ENCODE data around the gene OLFM3. TPM values are rescaled to one million over a fixed set of nuclear protein-coding genes. Genes with fewer than 3 reads are reported as not detected.

OLFM3 gene
- total RNA-seq: 0.49 TPM

GRCh38 chr1:101996825-101997465 lies at the start of gene OLFM3:
Gene OLFM3 (minus strand): TSS chr1:101996926.
- H3K4me3 ChIP-seq: no peak within 1 kb of the TSS
- intact Hi-C loops (cut with DNase I): no loop called here
- no peaks in the 10 kb centered on the region for H3K36me3 ChIP-seq
- no peaks in the 10 kb centered on the region for H3K9me3 ChIP-seq
- no peak within 1 kb of the TSS for H3K27ac ChIP-seq
- H3K27me3 ChIP-seq: no peaks in the 10 kb centered on the region
- no peak for TF ChIP-seq POLR2A (IDR thresholded peaks at IDR 0.05)
- no peak for TF ChIP-seq CTCF (IDR thresholded peaks at IDR 0.05)
- DNase-seq (ENCODE audit: extremely low spot score in 2 of 2): no peak
- no peaks in the 10 kb centered on the region for H3K4me1 ChIP-seq

- no peaks in the 10 kb centered on the region for H3K36me3 ChIP-seq
- TF ChIP-seq POLR2A (IDR thresholded peaks at IDR 0.05): no peak
- TF ChIP-seq CTCF (IDR thresholded peaks at IDR 0.05): no peak
- TF ChIP-seq POLR2AphosphoS5 (IDR thresholded peaks at IDR 0.05; ENCODE audit: insufficient read depth in 1 of 2, low read depth in 1 of 2): no peak
- DNase-seq (ENCODE audit: extremely low spot score in 2 of 2): no peak
- H3K27ac ChIP-seq: no peak overlapping the region
- no peak overlapping the region for H3K4me3 ChIP-seq
- intact Hi-C loops (cut with DNase I): no loop called here
- no peaks in the 10 kb centered on the region for H3K27me3 ChIP-seq
- no peaks in the 10 kb centered on the region for H3K4me1 ChIP-seq
- H3K9me3 ChIP-seq: no peaks in the 10 kb centered on the region
Observed at GRCh38 chr1:102045752-102046151, 49.0 kb upstream of the OLFM3 start.

- Histone ChIP-seq H3K4me1 (no peaks in the 10 kb centered on the region), H3K4me3 (no peak overlapping the region), H3K27me3 (no peaks in the 10 kb centered on the region), H3K9me3 (no peaks in the 10 kb centered on the region), H3K36me3 (no peaks in the 10 kb centered on the region), H3K27ac (no peak overlapping the region)
- intact Hi-C loops (cut with DNase I): no loop called here
- no peak for TF ChIP-seq CTCF (IDR thresholded peaks at IDR 0.05)
- TF ChIP-seq POLR2AphosphoS5 (IDR thresholded peaks at IDR 0.05; ENCODE audit: insufficient read depth in 1 of 2, low read depth in 1 of 2): no peak
- no peak for TF ChIP-seq POLR2A (IDR thresholded peaks at IDR 0.05)
- no peak for DNase-seq (ENCODE audit: extremely low spot score in 2 of 2)
Observed at GRCh38 chr1:102032534-102032933, 35.8 kb upstream of the OLFM3 start.

DNA sequence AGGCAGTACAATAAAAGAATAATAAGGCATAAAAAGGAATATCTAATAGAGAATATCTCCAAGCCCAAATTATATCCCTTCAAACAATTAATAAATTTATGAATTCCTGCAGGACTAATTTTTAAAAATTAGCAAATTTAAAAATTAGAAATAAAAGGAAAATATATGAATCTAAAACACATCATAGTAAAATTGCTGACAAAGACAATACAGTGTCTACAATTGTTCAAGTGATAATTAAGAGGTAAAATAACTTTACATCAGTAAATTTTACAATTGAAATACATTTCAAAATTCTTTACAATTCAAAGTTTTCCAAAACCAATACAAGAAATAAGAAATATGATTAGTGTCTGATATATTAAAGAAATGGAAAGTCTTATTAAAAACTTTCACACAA lies 22.8 kb upstream of the OLFM3 start:
- intact Hi-C loops (cut with DNase I): no loop called here
- Histone ChIP-seq H3K27ac (no peak overlapping the region), H3K4me1 (no peaks in the 10 kb centered on the region), H3K27me3 (no peaks in the 10 kb centered on the region), H3K36me3 (no peaks in the 10 kb centered on the region), H3K9me3 (no peaks in the 10 kb centered on the region), H3K4me3 (no peak overlapping the region)
- DNase-seq (ENCODE audit: extremely low spot score in 2 of 2): no peak
- TF ChIP-seq CTCF (IDR thresholded peaks at IDR 0.05): no peak
- TF ChIP-seq POLR2AphosphoS5 (IDR thresholded peaks at IDR 0.05; ENCODE audit: insufficient read depth in 1 of 2, low read depth in 1 of 2): no peak
- no peak for TF ChIP-seq POLR2A (IDR thresholded peaks at IDR 0.05)

DNA sequence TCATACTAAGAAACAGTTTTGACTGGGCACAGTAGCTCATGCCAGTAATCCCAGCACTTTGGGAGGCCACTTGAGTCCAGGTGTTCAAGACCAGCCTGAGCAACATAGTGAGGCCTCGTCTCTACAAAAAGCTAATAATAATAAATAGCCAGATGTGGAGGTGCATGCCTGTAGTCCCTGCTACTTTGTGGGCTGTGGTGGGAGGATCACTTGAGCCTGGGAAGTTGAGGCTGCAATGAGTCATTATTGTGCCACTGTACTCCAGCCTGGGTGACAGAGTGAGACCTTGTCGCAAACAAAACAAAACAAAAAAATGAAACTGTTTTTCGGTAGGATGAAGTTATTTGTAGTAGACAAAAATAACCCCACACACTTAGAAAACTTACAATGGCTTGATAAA lies 19.0 kb upstream of the OLFM3 start:
- TF ChIP-seq POLR2AphosphoS5 (IDR thresholded peaks at IDR 0.05; ENCODE audit: insufficient read depth in 1 of 2, low read depth in 1 of 2): no peak
- TF ChIP-seq CTCF (IDR thresholded peaks at IDR 0.05): no peak
- no peak for TF ChIP-seq POLR2A (IDR thresholded peaks at IDR 0.05)
- no peak overlapping the region for H3K27ac ChIP-seq

More for the DNA sequence above, 19.0 kb upstream of the OLFM3 start:
- Histone ChIP-seq H3K36me3 (no peaks in the 10 kb centered on the region), H3K4me1 (no peaks in the 10 kb centered on the region), H3K27me3 (no peaks in the 10 kb centered on the region), H3K4me3 (no peak overlapping the region), H3K9me3 (no peaks in the 10 kb centered on the region)
- intact Hi-C loops (cut with DNase I): no loop called here
- no peak for DNase-seq (ENCODE audit: extremely low spot score in 2 of 2)
